PFSK-1 (cell line): ENCODE measurements around the gene APRT.

Source experiments
- POLR2AphosphoS5 ChIP-seq: IDR thresholded peaks from 2 replicates; pipeline ENCODE4 v1.6.1; 2012; ENCODE audit warnings: low read depth, mild to moderate bottlenecking, control low read depth, low read length, moderate library complexity
- SIN3A ChIP-seq: IDR thresholded peaks from 2 replicates; pipeline ENCODE4 v1.6.1; 2012; ENCODE audit warnings: mild to moderate bottlenecking, low read length, moderate library complexity, borderline replicate concordance; ENCODE audit not compliant: insufficient read depth

GRCh38 chr16:88833086-88833485 is 21.4 kb upstream of the APRT start:
- TF ChIP-seq SIN3A = no peak
- no peak for TF ChIP-seq POLR2AphosphoS5
